CD14-positive monocyte (primary cell): ENCODE results near the gene XYLT1. TPM values are rescaled to one million over a fixed set of nuclear protein-coding genes. Genes with fewer than 3 reads are reported as not detected.
A peak's percentile ranks its signal among the peaks of the same experiment; 100 is the strongest.

Experiments used
- DNase-seq, 3 donors: peaks; one replicate each; pipeline ENCODE4 v3.0.0-alpha.2; 2011 to 2022
- H2AFZ ChIP-seq: 2 replicates; pipeline ENCODE4 v1.6.0; 2012; ENCODE audit warnings: mild to moderate bottlenecking, low read depth, low read length, inconsistent platforms; ENCODE audit not compliant: insufficient read depth, poor library complexity, severe bottlenecking
- H3K27ac ChIP-seq, 2 donors: 1 replicate in 1 of 2; 2 replicates in 1 of 2; pipeline ENCODE4 v1.5.1; 2012 to 2013; ENCODE audit warnings: low read length in 2 of 2, control low read depth in 1 of 2, inconsistent platforms in 1 of 2, low read depth in 1 of 2, mild to moderate bottlenecking in 1 of 2
- H3K27me3 ChIP-seq, 2 donors: one replicate each; pipeline versions ENCODE4 v1.6.0 to v1.6.1; 2011 to 2013; ENCODE audit warnings: low read length in 2 of 2; ENCODE audit not compliant: control insufficient read depth in 2 of 2, insufficient read depth in 2 of 2
- H3K36me3 ChIP-seq, 2 donors: replicated peaks in 1 of 2; 1 replicate in 1 of 2; 2 replicates in 1 of 2; pipeline versions ENCODE4 v1.5.1 to v1.6.1; 2012 to 2013; ENCODE audit warnings: low read length in 2 of 2, control low read depth in 1 of 2, inconsistent platforms in 1 of 2, mild to moderate bottlenecking in 1 of 2; ENCODE audit not compliant: insufficient read depth in 2 of 2, control insufficient read depth in 1 of 2
- H3K4me1 ChIP-seq, 2 donors: 1 replicate in 1 of 2; 2 replicates in 1 of 2; pipeline versions ENCODE4 v1.5.1 to v1.6.1; 2012 to 2013; ENCODE audit warnings: low read length in 2 of 2, control low read depth in 1 of 2, inconsistent platforms in 1 of 2, mild to moderate bottlenecking in 1 of 2, moderate library complexity in 1 of 2; ENCODE audit not compliant: insufficient read depth in 2 of 2, control insufficient read depth in 1 of 2
- H3K4me2 ChIP-seq: replicated peaks from 2 replicates; pipeline ENCODE3; 2012; ENCODE audit warnings: low read length, moderate library complexity, mild to moderate bottlenecking; ENCODE audit not compliant: poor library complexity, severe bottlenecking; ENCODE audit errors: extremely low read depth
- H3K4me3 ChIP-seq, 3 experiments: fragments of 200-600 bp in 1 of 3; sonication (generic) in 1 of 3; replicated peaks in 1 of 3; 1 replicate in 2 of 3; 2 replicates in 1 of 3; pipeline ENCODE4 v1.5.1; 2011 to 2013; ENCODE audit warnings: low read length in 3 of 3, mild to moderate bottlenecking in 3 of 3, control low read depth in 2 of 3, low read depth in 2 of 3, inconsistent platforms in 1 of 3, moderate library complexity in 1 of 3
- H3K79me2 ChIP-seq: 2 replicates; pipeline ENCODE4 v1.6.0; 2012; ENCODE audit warnings: mild to moderate bottlenecking, control low read depth, inconsistent platforms, low read length, moderate library complexity; ENCODE audit not compliant: insufficient read depth
- H3K9ac ChIP-seq: 2 replicates; pipeline ENCODE4 v1.6.0; 2017; ENCODE audit warnings: low read length, mild to moderate bottlenecking; ENCODE audit not compliant: insufficient read depth, poor library complexity, severe bottlenecking
- H3K9me3 ChIP-seq, 2 donors: replicated peaks in 1 of 2; 1 replicate in 1 of 2; 2 replicates in 1 of 2; pipeline versions ENCODE4 v1.5.1 to v1.6.1; 2012 to 2013; ENCODE audit warnings: low read length in 2 of 2, control low read depth in 1 of 2; ENCODE audit not compliant: control insufficient read depth in 1 of 2, insufficient read depth in 1 of 2
- H4K20me1 ChIP-seq: 2 replicates; pipeline ENCODE4 v1.6.0; 2012; ENCODE audit warnings: mild to moderate bottlenecking, low read length, control low read depth, moderate library complexity; ENCODE audit not compliant: insufficient read depth
- H3K27ac Mint-ChIP-seq, 7 donors: one replicate each; pipeline ENCODE4 v1.8.0; 2020; ENCODE audit warnings: mild to moderate bottlenecking in 7 of 7, mixed read lengths in 7 of 7, moderate library complexity in 6 of 7, inconsistent platforms in 2 of 7
- H3K27me3 Mint-ChIP-seq, 3 donors: one replicate each; pipeline ENCODE4 v1.8.0; 2021 to 2022; ENCODE audit warnings: low read depth in 3 of 3, mild to moderate bottlenecking in 3 of 3, mixed read lengths in 3 of 3, moderate library complexity in 3 of 3, inconsistent platforms in 1 of 3
- H3K36me3 Mint-ChIP-seq, 2 donors: one replicate each; pipeline ENCODE4 v1.8.0; 2020; ENCODE audit warnings: mixed read lengths in 2 of 2, inconsistent platforms in 1 of 2, mild to moderate bottlenecking in 1 of 2
- H3K4me1 Mint-ChIP-seq: one replicate; pipeline ENCODE4 v1.8.0; 2020; ENCODE audit warnings: mild to moderate bottlenecking, mixed read lengths
- H3K4me3 Mint-ChIP-seq, 2 donors: one replicate each; pipeline ENCODE4 v1.8.0; 2020; ENCODE audit warnings: mild to moderate bottlenecking in 2 of 2, mixed read lengths in 2 of 2, moderate library complexity in 1 of 2
- H3K9me3 Mint-ChIP-seq, 7 donors: one replicate each; pipeline ENCODE4 v1.8.0; 2020 to 2022; ENCODE audit warnings: mixed read lengths in 7 of 7, mild to moderate bottlenecking in 6 of 7, moderate library complexity in 6 of 7, inconsistent platforms in 2 of 7
- CTCF ChIP-seq: fragments of 200-600 bp; IDR thresholded peaks from one replicate; pipeline ENCODE4 v1.8.0; 2022; ENCODE audit warnings: antibody characterized with exemption, mild to moderate bottlenecking
- WGBS: methylation state at CpG from one replicate; pipeline ENCODE4 v1.1.5; 2013; ENCODE audit warnings: missing lambda C conversion rate; ENCODE audit not compliant: insufficient coverage; 5-methylcytosine and 5-hydroxymethylcytosine counted together
- intact Hi-C, 2 donors: fragments of 100-400 bp; cut with micrococcal nuclease; formaldehyde crosslinking; loops; one replicate each; pipeline versions ENCODE4 v1.15.0 to v1.15.1; 2023
- polyA plus RNA-seq, 3 donors: library from polyadenylated mRNA; depleted of rRNA in 1 of 3; unstranded in 2 of 3; stranded (reverse) in 1 of 3; fragments of 300-500 nt in 2 of 3; fragments of >200 nt in 1 of 3; fragmentation: Illumina TruSeq in 2 of 3; gene quantifications; 1 replicate in 2 of 3; 2 replicates in 1 of 3; pipeline ENCODE4 v1.2.3, GENCODE V29; 2012 to 2021

XYLT1 gene
- polyA plus RNA-seq, 3 donors, result 0.51 to 9.4 (median 1.6) TPM

GRCh38 chr16:17404941-17405689 lies 65.6 kb downstream of the XYLT1 start:
- no peak overlapping the region for H3K4me3 ChIP-seq
- peaks cover 0 to 3% of the 10 kb centered on the region in 2 donors for H3K36me3 ChIP-seq
- H2AFZ ChIP-seq, result no peak overlapping the region
- TF ChIP-seq CTCF, result no peak
- H3K27me3 Mint-ChIP-seq, result peaks cover 0 to 2% (median 0%) of the 10 kb centered on the region in 3 donors
- no peak overlapping the region for H3K9ac ChIP-seq
- H3K79me2 ChIP-seq, result peaks cover 39% of the 10 kb centered on the region
- H3K9me3 Mint-ChIP-seq, result peaks cover 0 to 2% (median 0%) of the 10 kb centered on the region in 7 donors
- no peaks in the 10 kb centered on the region for H4K20me1 ChIP-seq
- H3K36me3 Mint-ChIP-seq, result peaks cover 19 to 24% of the 10 kb centered on the region in 2 donors
- no peaks in the 10 kb centered on the region for H3K27me3 ChIP-seq
- peaks cover 43% of the 10 kb centered on the region for H3K4me1 Mint-ChIP-seq
- no peaks in the 10 kb centered on the region for H3K9me3 ChIP-seq
- peaks cover 34 to 37% of the 10 kb centered on the region in 2 donors for H3K4me1 ChIP-seq
- H3K4me2 ChIP-seq, result no peak overlapping the region
- H3K27ac Mint-ChIP-seq, result peak overlapping the region in 6 of 7 donors; percentile 25 to 80 (median 36)
- H3K4me3 Mint-ChIP-seq, result no peak overlapping the region
- peak overlapping the region; percentile 28 for H3K27ac ChIP-seq
- intact Hi-C loops, result no loop called here
- WGBS, result 49% methylated on average over 12 of the region's 24 CpGs
- peak; percentile 28 to 66 (median 34) for DNase-seq

DNA sequence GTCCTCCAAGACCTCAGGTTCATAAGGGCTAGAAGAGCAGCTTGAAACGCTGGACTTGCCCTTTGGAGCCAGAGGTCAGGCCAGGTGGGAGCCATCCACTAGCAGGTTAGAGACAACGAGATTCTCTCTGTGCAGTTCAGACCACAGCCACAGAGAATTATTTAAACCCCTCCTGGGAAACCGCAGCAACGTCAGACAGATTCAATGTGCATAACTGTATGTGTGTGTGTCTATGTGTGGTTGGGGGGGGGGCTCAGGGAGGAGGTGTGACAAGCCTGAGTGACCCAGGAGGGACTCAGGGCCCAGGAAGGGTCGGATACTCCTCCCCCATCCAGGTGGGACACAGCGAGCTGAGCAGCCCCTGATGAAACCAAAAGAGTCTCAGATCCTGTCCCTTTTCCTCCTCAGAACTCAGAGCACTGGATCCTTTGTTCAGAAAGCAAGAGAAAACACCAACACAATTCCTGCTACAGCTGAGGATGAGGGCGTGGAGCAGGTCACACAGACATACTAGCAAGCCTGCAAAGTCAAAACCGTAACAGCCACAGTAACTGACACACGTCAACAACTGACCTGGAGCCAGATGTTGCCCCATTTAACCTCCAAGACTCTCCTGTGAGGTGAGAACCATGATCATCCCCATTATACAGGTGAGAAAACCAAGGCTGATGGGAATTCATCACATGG lies 66.8 kb downstream of the XYLT1 start:
- 91% methylated on average over 3 of the region's 9 CpGs for WGBS

More for the DNA sequence above, 66.8 kb downstream of the XYLT1 start:
- peaks cover 21 to 28% of the 10 kb centered on the region in 2 donors for H3K36me3 Mint-ChIP-seq
- H3K4me1 ChIP-seq, result peaks cover 23 to 27% of the 10 kb centered on the region in 2 donors
- no peak overlapping the region for H3K4me3 ChIP-seq
- no peak for DNase-seq
- H3K4me2 ChIP-seq, result no peak overlapping the region
- no peak overlapping the region for H3K9ac ChIP-seq
- no peak overlapping the region for H2AFZ ChIP-seq
- H3K4me1 Mint-ChIP-seq, result peaks cover 32% of the 10 kb centered on the region
- no peaks in the 10 kb centered on the region for H4K20me1 ChIP-seq
- TF ChIP-seq CTCF, result no peak
- no peaks in the 10 kb centered on the region for H3K9me3 ChIP-seq
- peak overlapping the region in 1 of 2 donors; percentile 14 for H3K27ac ChIP-seq
- peaks cover 38% of the 10 kb centered on the region for H3K79me2 ChIP-seq
- H3K27me3 Mint-ChIP-seq, result peaks cover 0 to 2% (median 0%) of the 10 kb centered on the region in 3 donors
- no peak overlapping the region for H3K4me3 Mint-ChIP-seq
- peak overlapping the region in 1 of 7 donors; percentile 50 for H3K27ac Mint-ChIP-seq
- peaks cover 0 to 2% (median 0%) of the 10 kb centered on the region in 7 donors for H3K9me3 Mint-ChIP-seq
- H3K36me3 ChIP-seq, result peaks cover 0 to 3% of the 10 kb centered on the region in 2 donors
- intact Hi-C loops, result no loop called here
- H3K27me3 ChIP-seq, result no peaks in the 10 kb centered on the region
